HG03280 (cell line): Measurements from ENCODE around the gene CROCC2.

Experiments used
- ATAC-seq: cut with Tn5 transposase; IDR thresholded peaks from one replicate; pipeline ENCODE4 v1.9.1; 2021; ENCODE audit warnings: mild to moderate bottlenecking, moderate library complexity; ENCODE audit not compliant: unreplicated experiment

The CROCC2 gene

DNA sequence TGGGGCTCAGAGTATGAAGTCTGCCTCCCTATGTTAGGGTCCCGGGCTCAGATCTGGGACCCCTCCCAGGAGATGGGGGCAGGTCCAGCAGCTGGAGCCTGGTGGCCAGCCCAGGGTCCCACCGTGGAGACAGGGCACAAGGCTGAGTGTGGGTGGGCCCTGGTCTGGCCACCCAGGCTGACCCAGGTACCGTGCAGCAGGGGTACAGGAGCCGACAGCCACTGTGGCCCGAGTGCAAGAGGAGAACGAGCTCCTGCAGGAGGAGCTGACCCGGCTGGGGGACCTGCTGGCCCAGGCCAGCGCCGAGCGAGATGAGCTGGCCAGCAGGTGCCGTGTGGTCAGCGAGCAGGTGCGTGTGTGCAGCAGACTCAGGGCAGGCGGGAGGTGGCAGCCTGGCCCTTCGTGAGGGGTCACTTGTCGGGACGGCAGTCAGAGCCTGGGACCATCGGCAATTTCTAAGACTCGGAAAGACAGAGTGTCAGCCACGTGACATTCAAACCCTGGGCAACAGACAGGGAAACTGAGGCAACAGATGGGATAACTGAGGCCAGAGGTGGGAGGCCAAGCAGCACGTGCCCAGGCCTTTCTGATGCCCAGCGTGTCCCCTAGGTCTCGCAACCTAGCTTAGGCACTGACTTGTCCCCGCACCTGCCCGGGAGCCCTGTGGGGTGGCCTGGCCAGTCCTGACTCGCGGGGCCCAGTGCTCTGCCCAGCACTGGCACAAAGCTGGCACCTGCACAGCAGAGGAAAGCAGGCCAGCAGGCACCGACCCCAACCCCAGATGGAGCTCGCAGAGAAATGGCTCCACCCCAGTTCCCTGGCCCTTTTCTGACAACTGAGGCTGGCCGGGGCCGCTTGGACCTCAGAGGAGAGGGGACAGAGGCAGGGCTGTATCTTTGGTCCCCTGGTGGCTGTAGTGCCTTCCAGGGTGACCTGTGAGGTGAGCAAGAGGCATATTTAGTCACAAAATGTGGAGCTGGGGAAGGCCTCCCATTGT, 13.9 kb downstream of the CROCC2 start:
- ATAC-seq, result no peak

DNA sequence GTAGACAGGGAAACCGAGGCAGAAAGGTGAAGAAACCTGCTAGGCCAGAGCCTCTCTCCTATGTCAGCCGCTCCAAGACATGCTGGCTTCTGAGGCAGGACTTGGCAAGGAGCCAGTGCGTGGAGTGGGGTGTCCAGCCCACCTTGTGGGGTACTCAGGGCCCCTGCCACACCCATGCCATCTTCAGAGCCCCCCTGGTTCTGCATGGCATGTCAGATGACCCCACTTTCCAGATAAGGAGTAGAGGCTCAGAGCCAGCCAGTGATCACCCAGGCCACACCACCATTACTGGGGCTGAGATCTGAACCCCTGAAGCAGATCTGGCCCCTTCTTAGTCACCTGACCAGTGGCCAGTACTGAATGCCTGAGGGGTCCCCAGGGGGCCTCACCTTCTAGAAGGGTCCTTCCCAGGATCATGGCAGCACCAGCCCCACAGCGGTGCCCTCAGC, 14.7 kb downstream of the CROCC2 start:
- ATAC-seq, result no peak

DNA sequence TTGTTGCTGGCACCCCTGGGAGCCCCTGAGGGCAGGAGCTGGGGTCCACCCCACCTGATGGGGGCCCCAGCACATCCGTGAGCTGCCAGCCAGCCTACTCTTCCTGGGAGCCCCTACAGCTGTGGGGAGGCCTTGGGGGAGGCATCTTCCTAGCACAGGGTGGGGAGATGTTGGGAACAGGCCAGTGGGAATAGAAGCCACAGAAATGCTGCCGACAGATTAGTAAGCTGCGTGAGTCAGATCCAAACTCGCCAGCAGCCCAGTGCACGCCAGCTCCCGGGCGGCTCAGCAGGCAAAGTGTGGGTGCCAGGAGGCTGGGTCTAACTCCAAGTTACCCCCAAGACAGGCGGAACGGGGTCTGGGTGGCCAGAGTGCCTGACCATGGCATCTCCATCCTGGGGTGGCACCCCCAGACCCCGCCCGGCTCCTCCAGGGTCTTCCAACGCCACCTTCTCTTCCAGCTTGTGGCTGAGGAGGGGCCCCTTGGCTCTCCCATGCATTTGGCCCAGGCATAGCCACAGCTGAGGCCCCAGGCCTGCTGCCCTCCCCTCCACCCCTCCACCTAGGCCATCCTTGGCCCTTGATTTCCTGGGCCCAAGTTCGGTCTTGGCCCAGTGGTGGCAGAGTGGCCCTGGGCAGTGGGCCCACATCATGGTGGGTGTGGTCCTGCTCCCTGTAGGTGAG, 15.3 kb downstream of the CROCC2 start:
- no peak for ATAC-seq

DNA sequence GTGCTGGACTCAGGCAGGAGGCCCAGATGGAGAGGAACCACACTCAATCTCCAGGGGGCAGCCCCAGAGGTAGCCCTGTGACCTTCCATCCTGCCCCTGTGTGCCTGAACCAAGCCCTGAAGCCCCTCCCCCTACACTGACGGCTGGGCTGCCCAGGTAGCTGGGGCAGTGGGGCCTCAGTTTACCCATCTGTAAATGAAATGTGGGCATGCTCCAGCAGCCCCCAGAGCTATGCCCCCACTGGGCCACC, 15.8 kb downstream of the CROCC2 start:
- no peak for ATAC-seq

DNA sequence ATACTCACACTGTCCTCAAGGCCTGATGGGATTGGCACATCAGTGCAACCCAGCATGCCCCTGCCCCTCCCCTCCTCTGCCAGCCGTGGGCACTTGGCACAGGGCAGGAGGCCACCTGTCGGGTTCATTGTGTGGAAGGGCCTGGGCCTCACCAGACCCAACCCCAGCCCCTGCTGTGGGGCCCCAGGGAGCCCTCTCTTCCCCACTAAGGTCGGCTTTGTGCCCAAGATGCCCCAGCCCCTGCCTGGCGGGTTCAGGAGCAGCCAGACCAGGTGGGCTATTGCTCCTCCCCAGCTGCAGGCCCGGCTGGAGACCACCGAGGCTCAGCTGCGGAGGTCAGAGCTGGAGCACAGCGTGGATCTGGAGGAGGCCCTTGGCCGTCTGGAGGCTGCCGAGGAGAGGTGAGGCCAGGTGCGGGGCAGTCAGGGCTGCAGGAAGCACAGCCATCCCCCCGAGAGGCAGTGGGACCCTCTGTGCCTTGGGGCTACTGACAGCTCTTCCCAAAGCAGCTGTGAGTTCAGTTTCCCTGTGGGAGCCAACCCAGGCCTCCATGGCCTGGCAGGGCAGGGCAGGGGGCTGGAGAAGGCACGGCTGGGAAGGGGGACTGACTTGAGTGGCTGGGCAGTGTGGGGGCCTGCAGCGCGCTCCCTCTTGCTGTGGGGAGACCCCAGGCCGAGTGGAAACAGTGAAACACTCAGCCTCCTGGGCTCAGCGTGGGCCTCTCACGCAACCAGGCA, 16.3 kb downstream of the CROCC2 start:
- no peak for ATAC-seq

DNA sequence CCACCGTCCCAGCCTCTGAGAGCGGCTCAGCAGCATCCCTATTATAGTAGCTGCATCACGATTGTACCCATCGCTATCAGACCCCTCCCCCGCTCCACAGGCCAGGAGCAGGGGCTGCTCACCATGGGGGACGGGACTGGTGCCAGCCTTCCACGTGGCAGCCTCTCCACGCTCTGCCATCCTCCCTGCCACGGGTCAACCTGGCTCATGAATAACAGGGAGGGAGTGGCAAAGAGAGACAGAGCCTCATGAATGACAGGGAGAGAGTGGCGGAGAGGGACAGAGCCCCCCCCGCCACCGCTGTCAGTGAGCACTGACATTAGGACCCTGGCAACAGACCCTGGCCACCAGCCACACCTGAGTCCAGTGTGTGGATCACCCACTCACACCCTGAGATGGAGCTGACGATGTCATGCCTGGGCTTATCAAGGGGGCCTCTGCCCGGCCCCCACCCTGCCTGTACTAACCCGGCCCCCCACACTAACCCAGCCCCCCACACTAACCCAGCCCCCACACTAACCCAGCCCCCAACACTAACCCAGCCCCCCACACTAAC, 16.9 kb downstream of the CROCC2 start:
- ATAC-seq, result no peak

DNA sequence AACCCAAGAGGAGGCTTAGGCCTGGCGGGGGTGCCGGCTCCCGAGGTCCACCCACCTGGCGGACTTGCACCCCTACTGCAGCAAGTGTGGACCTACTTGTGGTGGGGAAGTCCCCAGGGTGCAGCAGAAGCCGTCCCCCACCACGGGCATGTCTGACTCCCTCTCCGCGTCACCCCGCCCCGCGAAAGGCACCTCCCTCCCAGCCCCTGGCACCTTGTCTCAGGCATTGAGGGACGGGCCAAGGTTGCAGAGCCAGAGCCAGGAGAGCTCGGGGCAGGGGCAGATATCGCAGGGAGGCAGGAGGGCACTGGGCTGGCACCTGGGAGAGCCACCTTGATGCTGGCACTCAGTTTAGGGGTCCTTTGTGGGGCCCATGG, 19.0 kb downstream of the CROCC2 start:
- ATAC-seq, result no peak

DNA sequence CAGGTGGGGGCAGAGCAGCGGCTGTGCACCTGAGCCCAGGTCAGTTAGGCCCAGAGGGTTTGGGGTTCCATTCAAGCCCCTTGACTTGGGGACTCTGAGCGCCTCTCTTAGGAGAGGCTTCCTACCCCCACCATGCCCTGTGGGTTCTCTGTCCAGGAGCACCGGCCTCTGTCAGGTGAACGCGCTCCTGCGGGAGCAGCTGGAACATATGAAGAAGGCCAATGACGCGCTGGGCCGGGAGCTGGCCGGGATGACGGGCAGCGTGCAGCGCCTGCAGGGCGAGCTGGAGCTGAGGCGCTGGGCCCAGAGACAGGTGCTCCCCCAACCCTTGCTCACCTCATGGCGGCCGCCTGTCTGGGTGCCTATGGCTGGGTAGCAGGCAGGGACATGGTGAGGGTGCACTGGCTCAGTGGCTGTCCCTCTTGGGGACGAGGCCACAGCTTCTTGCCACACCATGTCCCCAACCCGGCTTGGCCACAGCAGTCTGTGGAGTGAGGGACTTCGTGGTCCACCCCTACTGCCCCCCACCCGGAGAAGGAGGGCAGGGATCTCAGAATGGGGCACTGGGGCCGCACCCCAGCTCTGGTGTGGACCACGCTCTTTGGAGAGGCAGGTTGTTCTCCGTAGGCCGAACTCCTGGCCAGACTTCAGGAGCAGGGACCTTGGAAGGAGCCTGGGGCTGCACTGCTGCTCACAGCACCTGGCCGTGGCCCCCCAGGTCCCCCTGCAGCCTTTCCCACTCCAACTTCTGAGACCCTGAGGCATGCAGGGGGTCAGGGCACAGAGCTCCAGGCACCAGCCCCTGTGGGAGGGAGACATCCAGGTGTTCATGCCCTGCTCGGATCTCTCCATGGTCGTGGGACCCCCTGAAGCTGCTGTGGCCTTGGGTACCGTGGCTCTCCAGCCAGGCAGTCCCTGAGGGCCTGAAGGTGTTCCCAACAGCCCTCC, 19.7 kb downstream of the CROCC2 start:
- no peak for ATAC-seq

DNA sequence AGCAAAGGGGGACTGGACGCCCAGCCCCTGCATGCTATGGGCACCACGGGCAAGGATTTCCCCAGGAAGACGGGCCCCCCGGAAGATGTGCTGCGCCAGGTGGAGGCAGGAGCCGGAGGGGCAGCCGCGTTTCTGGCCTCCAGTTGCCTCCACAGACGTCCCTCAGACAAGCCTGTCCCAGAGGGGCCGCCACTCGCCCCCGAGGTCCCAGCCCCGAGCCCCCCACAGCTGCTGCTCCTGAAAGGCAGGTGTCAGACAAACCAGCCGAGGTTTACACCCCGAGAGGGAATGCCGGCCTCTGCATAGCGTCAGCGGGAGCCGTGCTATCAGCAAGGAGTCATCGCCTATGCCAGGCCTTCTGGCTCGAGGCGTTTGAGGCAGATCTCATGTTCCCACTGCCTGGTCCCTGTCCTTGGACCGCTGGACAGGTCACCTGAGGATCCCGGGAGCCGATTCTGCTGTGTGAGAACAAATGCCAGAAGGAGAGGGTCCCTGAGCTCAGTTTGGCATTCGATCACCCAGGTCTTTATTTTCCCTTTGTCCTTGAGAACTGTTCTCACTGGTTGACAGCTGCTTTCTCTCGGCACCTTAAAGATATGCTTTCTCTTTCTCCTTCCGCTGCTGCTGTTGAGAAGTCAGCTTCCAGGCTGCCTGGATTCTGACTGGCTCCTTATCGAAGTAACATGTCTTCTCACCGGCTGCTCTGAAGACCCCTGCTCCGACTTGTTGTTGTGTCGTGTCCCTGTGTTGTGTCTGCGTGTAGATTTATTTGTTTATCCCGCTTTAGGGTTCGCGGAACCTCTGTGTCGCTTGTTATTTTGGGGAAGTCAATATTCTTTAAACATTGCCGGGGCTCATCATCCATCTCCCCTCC, 20.6 kb downstream of the CROCC2 start:
- ATAC-seq, result no peak

DNA sequence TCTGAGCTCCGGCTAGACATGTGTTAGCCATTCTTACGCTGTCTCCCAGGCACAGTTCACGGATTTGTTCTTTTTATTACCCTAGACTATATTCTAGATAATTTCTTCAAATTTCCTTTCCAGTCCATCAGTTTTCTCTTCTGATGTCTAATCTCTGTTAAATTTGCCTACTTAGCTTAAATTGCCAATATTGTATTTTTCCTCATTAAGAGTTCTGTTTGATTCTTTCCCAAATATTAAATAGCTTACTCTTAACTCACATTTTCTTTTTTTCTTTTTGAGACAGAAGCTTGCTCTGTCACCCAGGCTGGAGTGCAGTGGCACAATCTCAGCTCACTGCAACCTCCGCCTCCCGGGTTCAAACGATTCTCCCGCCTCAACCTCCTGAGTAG, 21.2 kb downstream of the CROCC2 start:
- no peak for ATAC-seq

DNA sequence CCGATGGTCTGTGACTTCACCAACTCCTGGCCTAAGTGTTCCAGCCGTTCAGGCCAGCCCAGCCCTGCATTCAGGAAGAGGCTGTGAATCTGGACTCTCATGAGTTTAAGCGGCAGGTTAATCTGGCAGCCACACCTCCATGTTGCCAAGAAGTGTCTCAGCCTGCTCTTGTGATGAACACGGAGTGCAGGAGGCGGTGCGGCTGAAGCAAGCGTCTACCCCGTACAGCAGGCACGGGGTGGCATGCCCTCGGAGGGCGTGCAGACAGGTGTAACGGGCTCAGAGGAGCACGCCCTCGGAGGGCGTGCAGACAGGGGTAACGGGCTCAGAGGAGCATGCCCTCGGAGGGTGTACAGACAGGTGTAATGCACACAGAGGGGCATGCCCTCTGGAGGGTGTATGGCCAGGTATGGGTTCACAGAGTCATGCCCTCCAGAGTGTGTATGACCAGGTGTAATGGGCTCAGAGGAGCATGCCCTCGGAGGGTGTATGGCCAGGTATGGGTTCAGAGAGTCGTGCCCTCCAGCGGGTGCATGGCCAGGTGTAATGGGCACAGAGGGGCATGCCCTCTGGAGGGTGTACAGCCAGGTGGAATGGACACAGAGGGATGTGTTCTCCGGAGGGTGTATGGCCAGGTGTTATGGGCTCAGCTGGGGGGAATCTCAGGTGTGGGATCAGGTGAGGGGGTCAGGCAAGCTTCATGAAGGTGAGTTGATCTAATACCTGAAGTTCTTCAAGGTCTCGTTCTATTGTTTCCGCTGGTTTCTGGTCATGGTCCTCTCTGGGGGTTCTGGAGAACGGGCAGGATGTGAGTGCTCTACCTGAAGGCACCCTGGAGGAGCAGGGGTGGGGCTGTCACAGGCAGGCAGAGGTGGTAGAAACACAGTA, 22.6 kb downstream of the CROCC2 start:
- no peak for ATAC-seq

DNA sequence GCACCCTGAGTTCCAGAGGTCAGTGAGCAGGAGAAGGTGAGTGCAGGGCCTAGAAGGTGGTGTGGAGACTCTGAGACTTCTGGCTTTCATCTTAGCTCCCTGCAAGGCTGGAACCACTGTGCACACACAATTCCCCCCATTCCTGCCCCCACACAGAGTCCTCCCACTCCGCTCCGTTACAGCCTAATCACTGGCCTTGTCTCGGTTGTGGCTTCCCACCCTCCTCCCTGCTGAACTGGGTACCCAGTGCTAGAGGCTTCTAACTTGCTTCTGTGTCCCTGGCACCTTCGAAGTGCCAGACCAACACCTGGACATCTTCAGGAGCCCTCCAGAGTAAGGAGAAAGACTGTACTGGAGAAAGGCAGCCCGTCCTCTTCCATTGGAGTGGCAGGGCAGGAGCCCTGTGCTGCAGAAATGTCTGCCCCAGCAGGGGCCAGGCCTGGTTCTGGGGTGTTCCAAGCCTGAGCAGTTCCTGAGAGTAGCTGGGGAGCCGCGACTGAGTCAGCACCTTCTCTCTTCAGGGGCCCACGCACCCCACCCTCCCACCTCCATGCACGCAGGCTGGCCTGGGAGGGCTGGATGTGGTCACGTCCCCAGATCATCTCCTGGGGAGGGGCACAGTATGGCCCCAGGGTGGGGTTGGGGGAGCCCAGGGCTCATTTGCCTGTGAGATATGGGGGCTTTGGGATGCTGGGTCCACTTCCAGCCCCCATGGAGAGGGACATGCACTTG, 23.4 kb downstream of the CROCC2 start:
- no peak for ATAC-seq

DNA sequence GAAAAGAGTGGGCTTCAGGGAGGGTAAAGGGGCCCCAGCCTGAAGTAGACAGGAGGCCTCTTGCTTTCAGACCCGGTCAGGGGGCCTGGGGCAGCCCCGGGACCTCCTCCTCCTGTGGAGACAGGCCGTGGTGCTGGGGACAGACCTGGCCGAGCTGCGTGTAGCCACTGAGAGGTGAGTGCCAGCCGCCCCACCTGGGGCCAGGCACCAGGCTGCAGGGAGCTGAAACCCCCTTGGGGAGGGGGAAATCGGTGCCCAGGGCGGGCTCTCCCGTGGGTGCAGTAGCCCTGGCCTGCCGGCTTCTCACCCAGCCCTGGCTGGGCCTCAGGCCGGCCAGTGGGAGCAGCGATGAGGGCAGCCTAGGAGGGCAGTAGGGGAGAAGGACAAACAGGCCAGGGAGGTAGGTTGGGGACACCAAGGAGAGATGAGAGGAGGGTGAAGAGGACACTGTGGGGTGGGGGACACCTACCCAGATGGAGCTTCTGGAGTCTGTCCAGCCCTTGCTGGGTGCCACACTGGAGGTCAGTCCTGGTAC, 24.0 kb downstream of the CROCC2 start:
- no peak for ATAC-seq

DNA sequence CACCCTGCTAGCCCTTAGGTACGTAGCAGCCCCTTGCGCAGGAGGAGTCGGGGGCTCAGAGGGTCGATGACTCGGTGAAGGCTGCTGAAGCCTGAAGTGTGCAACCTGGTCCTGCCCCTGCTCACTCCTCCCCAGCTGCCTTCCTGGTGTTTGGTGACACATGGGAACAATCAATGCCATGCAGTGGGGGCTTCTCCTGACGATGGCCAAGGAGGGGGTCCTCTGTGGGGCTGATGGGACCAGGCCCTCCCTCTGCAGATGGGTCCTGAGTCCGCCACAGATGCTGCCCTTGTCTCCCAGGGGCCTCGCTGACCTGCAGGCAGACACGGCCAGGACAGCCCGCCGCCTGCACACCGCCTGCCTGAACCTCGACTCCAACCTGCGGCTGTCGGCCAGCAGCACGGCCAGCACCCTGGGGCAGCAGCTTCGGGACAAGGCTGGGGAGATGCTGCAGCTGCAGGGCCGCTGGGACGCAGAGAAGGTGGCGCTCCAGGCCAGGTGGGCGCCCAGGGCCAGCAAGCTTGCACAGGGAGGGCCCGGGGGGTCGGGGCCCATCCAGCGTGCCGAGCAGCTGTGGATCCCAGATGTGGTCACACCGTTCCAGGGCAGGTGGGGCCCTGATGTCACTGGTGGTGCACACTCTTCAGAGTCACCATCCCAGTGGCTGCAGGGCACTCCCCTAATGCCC, 24.6 kb downstream of the CROCC2 start:
- ATAC-seq, result no peak

DNA sequence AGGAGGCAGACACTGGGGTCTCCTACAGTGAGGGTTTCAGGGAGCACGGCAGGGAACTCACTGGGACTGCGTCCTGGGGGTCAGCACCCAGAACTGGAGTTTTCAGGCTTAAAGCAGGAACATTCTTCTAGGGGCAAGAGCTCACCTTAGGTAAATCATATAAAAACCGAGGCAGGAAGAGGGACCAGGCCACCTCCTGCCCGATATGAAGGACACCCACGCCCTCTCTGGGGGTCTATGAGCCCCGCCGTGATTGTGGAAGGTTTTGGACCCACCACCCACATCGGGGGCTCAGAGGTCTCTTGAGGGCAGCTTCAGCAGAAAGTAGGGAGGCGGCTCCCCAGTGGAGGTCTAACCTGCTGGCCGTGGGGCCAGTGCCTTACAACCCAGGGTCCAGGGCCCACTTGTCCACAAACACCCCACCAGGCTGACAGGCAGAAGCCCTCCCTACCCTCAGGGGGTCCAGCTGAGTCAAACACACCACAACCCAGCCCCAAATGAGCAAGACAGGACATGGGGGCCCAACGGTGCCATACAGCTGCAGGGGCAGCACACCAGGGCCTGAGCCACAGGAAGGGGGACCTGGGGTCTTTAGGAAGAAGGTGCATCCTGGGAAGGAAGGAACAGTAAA, 25.3 kb downstream of the CROCC2 start:
- no peak for ATAC-seq

DNA sequence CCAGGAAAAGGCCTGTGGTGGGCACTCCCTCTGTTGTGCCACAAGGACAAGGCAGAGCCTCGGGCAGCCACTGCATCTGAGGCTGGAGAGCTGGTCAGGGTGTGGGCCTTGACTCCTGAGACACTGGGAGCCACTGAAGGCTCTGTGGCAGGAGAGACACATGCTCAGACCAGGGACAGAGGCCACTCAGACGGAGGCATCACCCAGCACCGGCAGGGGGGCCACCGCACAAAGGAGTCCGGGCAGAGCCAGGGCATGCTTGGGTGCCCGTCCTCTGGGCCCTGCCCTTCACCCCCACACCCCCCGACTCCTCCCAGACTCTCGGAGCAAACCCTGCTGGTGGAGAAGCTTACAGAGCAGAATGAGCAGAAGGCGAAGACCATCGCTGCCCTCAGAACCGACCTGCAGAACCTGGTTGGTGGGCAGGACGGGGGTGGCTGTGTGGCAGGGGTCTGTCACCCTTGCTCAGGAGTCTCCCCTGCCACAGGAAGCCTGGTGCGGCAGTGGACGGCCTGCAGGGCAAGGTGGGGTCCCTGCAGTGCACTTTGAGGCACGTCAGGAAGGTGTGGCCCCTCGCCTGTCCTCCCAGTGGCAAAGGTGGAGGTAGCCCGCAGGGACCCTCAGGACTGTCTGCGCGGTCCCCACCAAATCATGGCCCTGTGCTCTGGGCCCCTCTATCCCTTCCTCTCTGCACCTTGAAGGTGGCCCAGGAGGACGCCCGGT, 26.0 kb downstream of the CROCC2 start:
- no peak for ATAC-seq
